Stimulated activated CD4-positive, alpha-beta T cell treated with anti-CD3 and anti-CD28 coated beads, TNF-alpha, amount 100 ng/mL, for 4 hours (primary cell): ENCODE results near the gene CFP.
"Not testable (repeated sequence)": the region's sequence is repeated elsewhere in the genome, so short reads cannot be mapped to it uniquely, and the experiment has no call there.

Experiments used
- DNase-seq, 3 experiments: peaks; one replicate each; pipeline ENCODE4 v3.0.0-alpha.2; 2020; ENCODE audit warnings: low read depth in 3 of 3

Gene CFP

DNA sequence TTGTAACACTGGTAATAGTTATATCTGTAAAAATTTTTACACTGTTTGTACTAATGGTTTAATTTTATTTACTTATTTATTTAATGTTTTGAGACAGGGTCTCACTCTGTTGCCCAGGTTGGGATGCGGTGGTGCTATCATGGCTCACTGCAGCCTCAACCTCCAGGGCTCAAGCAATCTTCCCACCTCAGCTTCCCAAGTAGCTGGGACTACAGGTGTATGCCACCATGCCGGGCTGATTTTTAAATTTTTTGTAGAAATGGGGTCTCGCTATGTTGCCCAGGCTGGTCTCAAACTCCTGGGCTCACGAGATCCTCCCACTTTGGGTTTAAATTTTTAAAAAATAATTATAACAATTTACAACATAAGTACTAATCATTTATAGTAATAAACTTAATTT is 26.6 kb downstream of the CFP start:
- not testable (repeated sequence) for DNase-seq

DNA sequence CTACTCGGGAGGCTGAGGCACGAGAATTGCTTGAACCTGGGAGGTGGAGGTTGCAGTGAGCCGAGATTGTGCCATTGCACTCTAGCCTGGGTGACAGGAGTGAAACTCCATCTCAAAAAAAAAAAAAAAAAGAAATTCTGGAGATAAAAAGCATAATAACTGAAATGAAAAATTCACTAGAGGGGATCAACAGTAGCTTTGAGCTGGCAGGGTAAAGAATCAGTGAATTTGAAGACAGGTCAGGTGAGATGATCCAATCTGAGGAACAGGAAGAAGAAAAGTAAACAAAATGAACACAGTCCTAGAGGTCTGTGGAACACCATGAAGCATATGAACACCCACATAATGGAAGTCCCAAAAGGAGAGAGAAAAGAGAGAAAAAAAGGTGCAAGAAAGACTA is 32.5 kb downstream of the CFP start:
- no peak for DNase-seq

DNA sequence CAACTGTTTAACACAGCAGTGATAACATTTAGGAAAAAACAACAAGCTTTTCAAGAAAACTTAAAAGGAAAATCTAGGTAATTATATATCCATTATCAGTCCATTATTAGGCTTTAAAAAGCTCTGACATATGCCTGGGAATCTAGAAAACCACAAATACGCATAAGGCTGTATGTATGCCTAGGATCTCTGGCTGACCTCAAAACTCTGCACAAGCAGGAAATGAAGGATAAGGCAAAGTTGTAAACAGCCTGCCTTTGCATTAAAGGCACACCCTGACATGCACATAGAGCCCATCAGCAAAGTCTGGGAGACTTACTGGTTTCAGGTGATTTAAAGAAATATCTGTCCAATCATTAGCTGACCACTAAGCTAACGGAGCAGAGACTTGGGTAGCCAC is 33.5 kb downstream of the CFP start:
- DNase-seq = no peak

DNA sequence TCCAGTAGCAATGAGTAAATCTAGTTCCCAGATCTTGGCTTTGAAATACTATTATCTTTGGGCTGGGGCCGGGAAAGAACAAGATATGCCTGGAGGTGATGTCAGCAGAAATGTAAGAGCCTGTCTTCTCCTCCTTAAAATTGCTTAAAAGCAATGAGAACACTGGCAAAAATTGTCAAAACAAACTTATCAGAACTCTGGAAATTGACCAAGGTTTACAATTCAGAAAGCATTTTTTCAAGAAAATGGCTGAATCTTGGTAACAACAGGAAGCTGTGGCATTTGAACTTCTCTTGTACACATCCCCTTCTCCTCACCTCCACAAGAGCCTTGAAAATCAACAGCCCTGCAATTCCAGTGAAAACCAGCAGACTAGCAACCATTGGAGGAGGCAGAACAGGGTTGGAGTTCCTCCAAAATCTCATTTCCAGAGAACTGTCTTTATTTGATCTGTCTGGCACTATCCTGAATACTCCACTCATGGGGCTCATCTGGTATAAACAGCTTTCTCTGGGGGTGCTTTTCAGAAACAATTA is 33.9 kb downstream of the CFP start:
- no peak for DNase-seq

DNA sequence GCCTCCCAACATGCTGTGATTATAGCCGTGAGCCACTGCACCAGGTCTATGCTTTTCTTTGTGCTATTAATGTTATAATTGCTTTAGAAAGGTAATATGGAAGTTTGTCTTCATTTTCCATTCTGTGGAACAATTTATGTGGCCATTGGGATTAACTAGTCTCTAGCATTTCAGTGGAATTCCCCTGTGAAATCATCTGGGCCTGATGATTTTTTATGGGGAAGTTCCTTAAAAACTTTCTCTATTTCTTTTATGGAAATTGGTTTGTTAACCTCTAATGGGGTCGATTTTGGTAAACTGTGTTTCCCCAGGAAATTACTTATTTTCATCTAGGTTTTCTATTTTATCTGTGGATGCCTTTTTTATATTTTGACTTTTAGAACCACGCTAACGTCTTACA is 36.2 kb downstream of the CFP start:
- no peak for DNase-seq

DNA sequence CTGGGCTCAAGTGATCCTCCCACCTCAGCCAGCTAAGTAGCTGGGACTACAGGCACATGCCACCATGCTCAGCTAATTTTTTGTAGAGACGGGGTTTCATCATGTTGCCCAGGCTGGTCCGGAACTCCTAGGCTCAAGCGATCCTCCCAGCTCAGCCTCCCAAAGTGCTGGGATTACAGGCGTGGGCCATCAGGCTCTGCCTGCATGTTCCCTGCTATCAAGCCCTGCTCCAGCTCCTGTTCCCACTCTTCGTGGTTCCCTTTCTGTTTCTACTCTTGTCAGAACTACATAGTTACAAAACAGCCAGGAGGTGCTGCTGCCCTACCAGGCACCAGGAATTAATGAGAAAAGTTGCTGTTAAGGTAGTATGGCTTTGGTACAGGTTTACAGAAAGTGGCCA is 38.7 kb downstream of the CFP start:
- no peak for DNase-seq

DNA sequence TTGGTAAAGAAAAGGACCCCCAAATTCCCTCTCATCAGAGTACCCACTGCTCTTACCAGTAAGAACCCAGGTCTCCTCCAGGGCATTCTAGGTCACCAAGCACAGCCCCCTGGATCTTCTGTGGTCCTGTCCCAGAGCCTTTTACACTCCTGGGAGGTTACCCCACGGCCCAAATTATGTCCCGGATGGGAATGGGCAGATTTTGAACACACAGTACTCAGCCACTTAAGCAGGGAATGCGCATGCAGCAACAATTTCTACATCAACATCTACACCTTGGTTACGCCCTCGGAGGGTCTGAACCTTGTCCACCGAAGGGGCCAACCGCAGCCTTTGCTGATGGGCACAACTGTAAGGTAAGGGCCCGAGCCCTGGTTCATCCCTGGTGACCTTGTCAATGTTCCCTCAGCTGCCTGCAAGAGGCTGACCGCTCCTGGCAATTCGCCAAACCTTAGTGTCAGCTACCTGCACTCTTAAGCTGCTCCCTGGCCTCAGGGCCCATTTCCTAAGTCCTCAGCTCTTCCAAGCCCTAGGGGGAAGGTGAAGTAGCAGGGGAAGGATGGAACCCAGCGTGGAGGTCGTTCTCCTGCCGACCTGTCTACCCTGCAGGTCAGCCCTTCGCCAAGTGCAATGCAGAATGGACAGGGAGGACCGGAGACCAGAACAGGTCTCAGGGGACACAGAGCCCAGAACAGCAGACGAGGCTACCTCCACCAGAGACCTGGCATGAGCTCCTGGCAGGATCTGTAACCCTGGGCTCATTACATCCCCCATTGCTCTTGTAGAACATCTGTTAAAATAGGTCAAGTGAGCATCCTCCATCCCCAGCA is 41.6 kb downstream of the CFP start:
- DNase-seq = no peak

DNA sequence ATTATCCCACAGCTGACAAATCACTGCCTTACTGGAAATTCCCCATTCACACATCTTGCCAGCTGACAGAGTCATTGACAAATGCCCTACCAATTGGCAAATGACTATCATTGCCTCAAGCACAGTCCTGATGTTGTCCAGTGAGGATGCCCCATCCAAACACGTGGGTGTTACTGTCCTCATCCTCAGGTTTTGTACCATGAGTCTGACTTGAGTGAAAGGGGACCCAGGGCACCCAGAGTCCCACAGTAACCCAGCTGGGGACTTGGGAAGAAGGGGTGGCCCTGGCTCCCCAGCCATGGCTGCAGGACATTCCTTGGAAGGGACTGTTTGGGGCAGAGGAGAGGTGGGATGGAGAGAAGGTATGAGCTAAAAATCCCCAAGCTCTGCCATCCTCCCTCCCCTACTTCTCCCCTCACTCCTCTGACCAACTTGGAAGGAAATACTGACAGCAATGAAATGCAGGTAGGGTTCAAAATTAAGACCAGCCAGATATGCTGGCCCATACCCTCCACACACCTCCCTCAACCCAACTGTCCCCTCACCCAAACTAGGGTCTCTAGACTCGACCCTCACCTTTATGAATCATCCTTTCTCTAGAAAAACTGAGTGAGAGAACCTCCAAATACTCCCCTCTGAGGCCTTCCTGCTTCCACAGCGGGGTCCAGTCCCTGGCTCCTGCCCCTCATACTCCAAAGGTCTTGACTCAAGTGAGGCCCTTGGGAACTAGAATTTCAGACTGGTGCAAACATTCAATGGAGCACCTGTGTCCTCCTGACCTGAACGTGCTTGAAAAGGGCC is 42.4 kb downstream of the CFP start:
- DNase-seq = no peak

DNA sequence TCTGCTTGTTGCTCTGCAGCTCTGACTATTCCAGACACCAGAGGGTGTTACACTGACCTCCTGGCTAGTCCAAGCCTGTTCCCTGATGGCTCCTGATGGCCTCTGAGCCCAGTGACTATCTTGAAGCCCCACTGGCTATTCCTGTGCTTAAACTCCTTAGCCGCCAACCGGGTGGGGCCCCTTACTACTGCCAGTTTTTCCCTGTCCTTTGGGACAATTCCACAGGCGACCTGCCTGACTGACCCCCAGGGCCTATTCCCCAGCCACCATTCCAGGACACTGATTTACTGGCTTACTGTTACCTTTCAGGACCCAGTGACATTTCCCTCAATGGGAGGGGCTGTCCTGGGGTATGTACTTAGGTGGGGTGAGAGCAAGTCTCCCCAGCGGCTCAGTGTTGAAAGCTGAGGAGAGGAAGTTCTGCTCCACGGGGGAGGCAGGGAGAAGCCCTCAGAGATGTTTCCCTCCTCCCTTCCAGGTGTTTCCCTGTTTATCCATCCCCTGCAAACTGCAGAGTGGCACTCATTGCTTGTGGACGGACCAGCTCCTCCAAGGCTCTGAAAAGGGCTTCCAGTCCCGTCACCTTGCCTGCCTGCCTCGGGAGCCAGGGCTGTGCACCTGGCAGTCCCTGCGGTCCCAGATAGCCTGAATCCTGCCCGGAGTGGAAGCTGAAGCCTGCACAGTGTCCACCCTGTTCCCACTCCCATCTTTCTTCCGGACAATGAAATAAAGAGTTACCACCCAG is 43.5 kb downstream of the CFP start:
- DNase-seq = no peak

DNA sequence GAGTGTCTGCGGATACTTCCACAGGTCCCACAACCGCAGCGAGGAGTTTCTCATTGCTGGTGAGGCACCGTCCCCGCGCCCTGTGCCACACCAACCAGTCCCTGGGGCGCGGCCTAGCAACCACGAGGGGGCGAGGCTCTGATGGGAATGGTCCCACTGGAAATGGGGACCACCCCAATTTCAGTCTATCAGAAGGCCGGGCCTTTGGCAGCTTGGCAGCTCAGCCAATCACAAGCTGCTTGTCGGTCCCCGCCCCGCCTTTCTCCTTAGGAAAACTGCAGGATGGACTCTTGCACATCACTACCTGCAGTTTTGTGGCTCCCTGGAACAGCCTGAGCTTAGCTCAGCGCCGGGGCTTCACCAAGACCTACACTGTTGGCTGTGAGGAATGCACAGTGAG is 44.5 kb downstream of the CFP start:
- DNase-seq = no peak

DNA sequence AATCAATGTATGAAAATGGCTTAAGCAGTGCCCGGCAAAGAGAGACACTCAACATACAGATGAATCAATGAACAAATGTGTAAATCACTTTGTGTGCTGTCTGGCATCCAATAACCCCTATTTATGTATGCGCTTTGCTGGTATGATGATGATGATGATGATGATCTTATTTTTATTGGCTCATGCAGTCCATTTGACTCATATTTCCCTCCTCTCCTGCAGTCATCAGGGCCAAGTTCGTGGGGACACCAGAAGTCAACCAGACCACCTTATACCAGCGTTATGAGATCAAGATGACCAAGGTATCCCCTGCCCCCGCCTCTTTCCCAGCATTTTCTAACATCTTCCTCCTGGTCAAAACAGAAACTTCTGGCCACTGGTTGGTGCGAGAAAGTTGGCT is 45.0 kb downstream of the CFP start:
- no peak for DNase-seq

DNA sequence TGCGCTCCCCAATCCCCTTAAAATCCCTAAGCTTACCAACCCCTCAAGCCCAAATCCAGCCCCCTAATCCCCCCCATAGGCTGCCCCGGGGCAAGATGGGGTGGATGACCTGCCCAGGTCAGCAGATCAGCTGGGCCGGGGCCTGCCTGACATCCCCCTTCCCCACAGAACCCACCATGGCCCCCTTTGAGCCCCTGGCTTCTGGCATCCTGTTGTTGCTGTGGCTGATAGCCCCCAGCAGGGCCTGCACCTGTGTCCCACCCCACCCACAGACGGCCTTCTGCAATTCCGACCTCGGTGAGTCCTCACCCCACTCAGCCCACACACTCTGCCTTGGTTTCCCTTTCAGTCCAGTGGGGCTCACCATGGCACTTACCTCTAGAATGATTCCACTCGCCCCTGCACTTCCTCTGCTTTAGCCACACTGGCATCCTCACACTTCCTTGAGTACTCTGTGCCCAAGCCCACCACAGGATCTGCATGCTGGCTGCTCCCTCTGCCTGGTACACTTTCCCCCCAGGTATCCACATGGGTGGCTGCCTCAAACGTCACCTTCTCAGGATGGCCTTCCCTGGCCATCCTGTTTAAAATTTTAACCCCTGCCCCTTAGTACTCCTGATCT is 46.4 kb downstream of the CFP start:
- no peak for DNase-seq

DNA sequence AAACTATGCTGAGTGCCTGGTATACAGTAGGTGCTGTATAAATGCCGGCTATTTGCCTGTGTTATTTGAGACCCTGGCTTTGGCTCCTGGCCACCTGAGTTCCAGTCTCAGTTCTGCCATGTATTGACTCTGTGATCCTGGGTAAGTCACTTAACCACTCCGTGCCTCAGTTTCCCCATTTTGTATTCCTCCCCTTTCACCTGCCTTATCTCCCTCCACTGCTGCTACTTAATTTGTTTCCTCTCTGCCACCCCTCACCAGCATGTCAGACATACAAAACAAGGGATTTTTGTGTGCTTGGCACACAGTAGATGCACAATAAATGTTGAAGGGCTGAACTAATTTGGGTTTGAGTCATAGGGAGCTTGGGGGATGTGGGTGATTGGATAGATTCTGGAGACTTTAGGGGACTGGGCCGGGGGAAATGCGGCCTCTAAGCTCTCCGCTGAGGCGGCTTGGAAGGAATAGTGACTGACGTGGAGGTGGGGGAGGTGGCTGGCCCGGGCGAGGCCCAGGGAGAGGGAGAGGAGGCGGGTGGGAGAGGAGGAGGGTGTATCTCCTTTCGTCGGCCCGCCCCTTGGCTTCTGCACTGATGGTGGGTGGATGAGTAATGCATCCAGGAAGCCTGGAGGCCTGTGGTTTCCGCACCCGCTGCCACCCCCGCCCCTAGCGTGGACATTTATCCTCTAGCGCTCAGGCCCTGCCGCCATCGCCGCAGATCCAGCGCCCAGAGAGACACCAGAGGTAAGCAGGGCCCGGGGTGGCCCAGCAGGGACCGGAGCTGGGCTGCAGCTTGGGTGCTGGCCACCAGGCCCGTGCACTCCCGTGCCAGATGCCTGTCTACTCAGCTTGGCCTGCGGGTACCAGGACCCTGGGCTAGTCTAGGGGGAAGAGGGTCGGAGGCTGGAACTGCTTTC is 47.7 kb downstream of the CFP start, which contains the start of gene TIMP1:
Gene TIMP1, plus strand, starts transcription at position 706 of the 917 bp plus-strand sequence. CDS start 980 bp downstream, outside the sequence.
- DNase-seq = peak; percentile 36 to 75 (median 75)

DNA sequence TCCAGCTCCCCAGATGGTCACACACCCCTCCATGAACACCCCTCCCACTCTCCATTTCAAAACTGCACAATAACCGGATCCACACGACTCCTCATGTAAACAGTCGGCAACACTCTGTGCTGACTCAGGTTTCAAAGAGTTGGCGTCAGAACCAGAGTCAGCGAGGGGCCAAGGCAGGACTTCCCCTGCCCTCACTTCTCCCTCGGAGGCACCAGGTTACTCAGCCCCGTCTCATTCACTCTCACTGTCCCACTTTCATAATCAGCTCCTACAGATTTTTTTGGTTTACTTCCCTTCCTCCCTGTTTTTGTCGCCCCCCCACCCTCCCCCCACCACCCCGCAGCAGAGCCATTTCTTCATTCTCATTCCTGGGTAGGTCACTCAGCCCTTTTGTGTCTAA is 50.2 kb downstream of the CFP start:
- no peak for DNase-seq

DNA sequence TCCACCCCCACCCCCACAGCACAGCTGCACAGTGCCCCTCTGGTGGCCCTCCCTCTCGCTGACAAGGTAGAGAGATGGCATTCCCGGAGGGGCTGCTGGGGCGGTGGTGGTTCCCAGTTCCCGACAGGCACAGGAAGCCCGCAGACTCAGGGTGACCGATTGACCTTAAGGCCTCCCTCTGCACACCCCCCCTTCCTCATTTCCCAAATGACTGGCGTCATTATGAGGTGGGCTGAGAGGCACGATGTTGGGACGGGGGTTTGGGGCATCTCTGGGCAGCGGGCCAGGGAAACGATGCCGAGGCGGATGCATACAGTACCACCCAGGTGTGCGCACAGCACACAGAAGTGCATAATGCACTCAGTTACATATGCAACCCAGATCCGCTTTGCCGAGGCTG is 51.0 kb downstream of the CFP start:
- no peak for DNase-seq

DNA sequence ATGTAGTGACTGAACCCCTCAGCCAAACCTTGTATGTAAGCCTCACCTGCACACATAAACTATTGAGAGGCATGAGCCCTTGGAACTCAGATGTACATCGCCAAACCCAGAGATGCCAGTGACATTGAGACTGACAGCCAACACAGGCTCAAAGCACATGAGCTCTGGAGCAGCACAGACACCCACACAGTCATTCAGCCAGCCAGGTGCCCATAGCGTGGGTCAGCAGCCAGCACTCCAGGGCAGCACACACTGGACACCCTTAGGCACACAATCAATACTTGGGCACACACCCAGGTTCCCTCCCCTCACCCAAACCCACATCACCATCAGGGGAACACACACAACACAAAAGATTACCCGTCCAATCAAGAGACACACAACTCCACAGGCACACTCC is 51.8 kb downstream of the CFP start:
- DNase-seq = no peak

DNA sequence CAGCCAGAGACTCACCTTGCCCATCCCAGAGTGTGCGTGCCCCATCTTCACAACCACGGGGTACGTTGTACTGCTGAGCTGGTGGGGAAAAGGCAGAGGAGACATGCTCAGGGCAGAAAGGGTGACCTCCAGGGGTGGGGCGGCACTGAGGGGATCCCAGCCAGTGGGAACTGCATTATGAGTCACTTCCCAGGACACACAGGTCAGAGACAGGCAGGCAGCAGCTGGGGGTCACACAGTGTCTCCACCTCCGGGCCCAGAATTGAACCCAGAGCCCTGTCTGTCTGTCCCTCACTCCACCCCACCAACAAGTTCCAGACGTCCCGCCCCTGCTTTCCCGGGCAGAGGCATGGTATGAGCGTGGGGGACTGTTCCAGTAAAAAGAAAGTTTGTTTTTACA is 52.3 kb downstream of the CFP start:
- no peak for DNase-seq

DNA sequence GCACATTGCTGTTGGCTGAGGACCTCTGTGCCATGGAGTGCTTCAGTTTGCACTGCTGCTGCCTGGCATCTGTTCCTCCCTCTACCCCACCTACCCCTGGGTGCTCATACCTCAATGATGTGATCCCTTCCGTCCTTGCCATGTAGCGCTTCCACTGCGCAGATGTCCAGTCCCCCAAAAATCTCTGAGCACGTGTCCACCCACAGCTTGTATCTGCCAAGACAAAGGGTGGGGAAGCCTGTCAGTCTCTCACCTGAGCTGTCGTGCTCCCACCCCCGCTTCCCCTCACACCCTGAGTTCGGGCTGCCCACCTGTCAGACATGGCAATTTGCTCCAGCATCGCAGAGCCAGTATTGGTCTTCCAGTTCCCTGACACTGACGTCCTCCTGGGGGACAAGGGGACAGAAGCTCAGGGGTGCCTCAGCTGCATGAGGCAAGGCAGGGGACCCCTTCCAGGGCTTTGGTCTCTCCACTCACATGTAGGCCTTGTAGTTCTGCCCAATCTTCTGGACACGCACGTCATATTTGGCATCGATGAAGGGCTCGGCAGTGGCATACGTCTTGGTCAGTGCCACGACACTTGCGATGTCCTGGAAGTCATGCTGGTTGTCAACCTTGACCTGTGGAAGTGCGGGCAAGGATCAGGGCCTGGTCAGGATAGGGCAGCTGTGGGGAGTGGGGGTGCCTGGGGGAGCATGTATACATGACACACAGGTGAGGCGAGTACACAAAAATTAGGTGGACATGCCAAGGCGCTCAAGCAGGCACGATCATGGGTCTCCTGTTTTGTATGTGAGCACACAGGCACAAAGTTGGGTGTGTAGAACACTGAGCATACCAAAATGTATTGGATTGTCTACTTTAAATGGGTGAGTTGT is 53.5 kb downstream of the CFP start:
- DNase-seq = no peak

DNA sequence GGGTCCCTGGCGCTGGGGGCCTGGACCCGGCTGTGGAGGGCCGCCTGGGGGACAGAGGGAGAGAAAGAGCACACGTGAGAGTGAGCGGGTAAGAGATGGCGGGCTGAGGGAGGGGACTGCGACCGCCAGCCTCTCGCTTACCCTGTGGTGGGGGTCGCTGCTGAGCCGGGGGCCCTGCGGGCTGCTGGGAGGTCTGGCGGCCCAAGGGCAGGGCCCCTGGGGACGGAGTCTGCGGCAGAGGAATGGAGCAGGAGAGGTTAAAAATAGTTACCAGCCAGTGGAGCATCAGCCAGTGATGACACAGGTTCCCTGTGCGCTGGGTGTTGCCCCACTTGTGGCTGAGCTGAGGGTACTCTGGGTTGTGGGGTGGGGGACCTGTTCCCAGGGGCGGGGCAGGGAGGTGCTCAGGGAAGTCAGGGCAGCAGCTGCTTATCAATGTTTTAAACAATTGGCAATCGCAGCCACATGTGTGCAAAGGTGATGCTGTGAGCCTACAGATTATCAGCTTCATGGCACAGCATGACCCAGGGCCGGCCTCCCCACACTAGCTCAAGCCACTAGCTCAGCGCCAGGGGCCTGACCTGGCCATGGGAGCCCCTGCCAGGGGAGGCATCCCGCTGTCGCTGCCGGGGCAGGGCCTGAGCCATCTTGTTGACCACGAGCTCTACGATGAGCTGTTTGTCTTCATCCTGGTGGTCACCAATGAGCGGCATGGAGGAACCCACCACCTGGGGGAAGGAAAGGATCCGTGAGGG is 55.0 kb downstream of the CFP start:
- DNase-seq = no peak
